Activated CD4-positive, alpha-beta memory T cell treated with anti-CD3 and anti-CD28 coated beads for 36 hours (primary cell): ENCODE data around the gene JARID2. TPM values are rescaled to one million over a fixed set of nuclear protein-coding genes. Genes with fewer than 3 reads are reported as not detected.
A peak's percentile ranks its signal among the peaks of the same experiment; 100 is the strongest.

Experiments
- CTCF ChIA-PET: fragments of 350-600 bp; sonication (Branson Sonifier 250); formaldehyde crosslinking; loops from one replicate; lab custom pipeline; 2021; ENCODE audit warnings: antibody characterized with exemption, inconsistent platforms; lab: Charles Lee
- POLR2A ChIA-PET: fragments of 350-600 bp; sonication (Branson Sonifier 250); formaldehyde crosslinking; loops from one replicate; lab custom pipeline; 2021; ENCODE audit warnings: antibody characterized with exemption; lab: Charles Lee
- DNase-seq: peaks from one replicate; pipeline ENCODE4 v3.0.0-alpha.2; 2020
- H3K27ac Mint-ChIP-seq: one replicate; pipeline ENCODE4 v1.8.0; 2021; ENCODE audit warnings: mixed read lengths
- H3K27me3 Mint-ChIP-seq: one replicate; pipeline ENCODE4 v1.8.0; 2021; ENCODE audit warnings: mixed read lengths
- H3K36me3 Mint-ChIP-seq: one replicate; pipeline ENCODE4 v1.8.0; 2021; ENCODE audit warnings: mixed read lengths
- H3K4me1 Mint-ChIP-seq: one replicate; pipeline ENCODE4 v1.8.0; 2021; ENCODE audit warnings: low read depth, mixed read lengths
- H3K4me3 Mint-ChIP-seq: one replicate; pipeline ENCODE4 v1.8.0; 2021; ENCODE audit warnings: mild to moderate bottlenecking, mixed read lengths
- H3K9me3 Mint-ChIP-seq: one replicate; pipeline ENCODE4 v1.8.0; 2021; ENCODE audit warnings: mixed read lengths
- intact Hi-C: fragments of 100-400 bp; cut with micrococcal nuclease; formaldehyde crosslinking; loops from one replicate; pipeline ENCODE4 v1.15.1; 2023
- total RNA-seq, 2 experiments: library from RNA; stranded (reverse); gene quantifications; one replicate each; pipeline ENCODE4 v1.2.3, GENCODE V29; 2021

The JARID2 gene
- total RNA-seq, 2 experiments from 2014 or later, result 41.4 to 44.0 TPM

DNA sequence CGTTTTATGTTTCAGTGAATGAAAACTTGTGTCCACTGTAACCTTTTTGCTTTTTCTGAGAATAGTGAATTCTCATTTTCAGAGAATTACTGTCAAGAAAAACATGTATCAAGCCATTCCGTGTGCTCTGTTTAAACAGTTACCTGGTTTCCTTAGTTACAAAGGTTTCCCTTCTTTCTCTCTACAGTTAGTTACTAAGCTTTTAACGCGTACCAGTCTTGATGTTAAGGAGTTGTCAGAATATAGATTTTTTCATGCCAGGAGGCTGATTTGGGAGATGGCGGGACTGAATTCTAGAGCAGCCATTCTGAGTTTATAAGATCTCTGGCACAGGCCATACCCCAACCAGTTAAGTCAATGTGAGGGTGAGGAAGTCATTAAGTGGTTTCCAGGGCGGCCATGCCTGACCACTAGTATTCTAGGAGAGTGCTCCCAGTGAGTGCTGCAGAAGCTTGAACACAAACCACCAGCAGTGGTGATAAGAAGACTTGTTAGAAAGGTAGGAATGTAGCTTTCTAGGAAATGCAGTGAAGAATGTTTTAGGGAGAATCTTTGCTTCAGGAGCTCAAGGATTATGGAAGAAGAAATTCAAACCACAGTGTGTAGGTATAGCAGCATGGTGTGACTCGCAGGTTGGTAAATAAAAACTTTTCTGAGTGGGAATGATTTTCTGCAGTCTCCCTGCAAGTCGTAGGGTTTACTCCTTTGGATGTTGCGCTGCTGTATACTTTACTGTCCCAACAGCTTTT, 112.9 kb downstream of the JARID2 start:
- Mint-ChIP-seq H3K27me3 (no peaks in the 10 kb centered on the region), H3K36me3 (peaks cover 16% of the 10 kb centered on the region), H3K9me3 (no peaks in the 10 kb centered on the region), H3K4me3 (no peak overlapping the region), H3K27ac (no peak overlapping the region), H3K4me1 (peaks cover 43% of the 10 kb centered on the region)
- CTCF ChIA-PET, result interaction anchor here (1.2 kb wide), 1 partner anchor 9 kb away, joined by 3 read pairs; no protein-coding TSS in a partner anchor
- POLR2A ChIA-PET, result no interaction called here
- intact Hi-C loops, result no loop called here
- DNase-seq, result no peak

GRCh38 chr6:15359335-15359862, 113.5 kb downstream of the JARID2 start:
- no peaks in the 10 kb centered on the region for H3K9me3 Mint-ChIP-seq
- no peak overlapping the region for H3K4me3 Mint-ChIP-seq

GRCh38 chr6:15360300-15360699, 114.4 kb downstream of the JARID2 start:
- H3K27me3 Mint-ChIP-seq, result no peaks in the 10 kb centered on the region
- peaks cover 13% of the 10 kb centered on the region for H3K36me3 Mint-ChIP-seq
- CTCF ChIA-PET, result no interaction called here
- POLR2A ChIA-PET, result no interaction called here
- H3K4me1 Mint-ChIP-seq, result peaks cover 40% of the 10 kb centered on the region
- no peak overlapping the region for H3K4me3 Mint-ChIP-seq
- DNase-seq, result no peak
- no peaks in the 10 kb centered on the region for H3K9me3 Mint-ChIP-seq
- intact Hi-C loops, result loop anchor here (5.0 kb wide), 1 partner anchor 37 kb away; no protein-coding TSS in a partner anchor
- no peak overlapping the region for H3K27ac Mint-ChIP-seq

More at GRCh38 chr6:15359335-15359862, 113.5 kb downstream of the JARID2 start:
- intact Hi-C loops, result no loop called here
- Mint-ChIP-seq H3K27me3 (no peaks in the 10 kb centered on the region), H3K4me1 (peaks cover 37% of the 10 kb centered on the region), H3K36me3 (peaks cover 13% of the 10 kb centered on the region), H3K27ac (no peak overlapping the region)
- ChIA-PET CTCF (no interaction called here), POLR2A (no interaction called here)
- DNase-seq, result no peak

- Mint-ChIP-seq H3K4me1 (peaks cover 40% of the 10 kb centered on the region), H3K27me3 (no peaks in the 10 kb centered on the region), H3K27ac (no peak overlapping the region), H3K36me3 (peaks cover 13% of the 10 kb centered on the region), H3K9me3 (no peaks in the 10 kb centered on the region), H3K4me3 (no peak overlapping the region)
- DNase-seq, result no peak
- ChIA-PET CTCF (no interaction called here), POLR2A (interaction anchor here (0.6 kb wide), 1 partner anchor 807 kb away, joined by 3 read pairs; no protein-coding TSS in a partner anchor)
- intact Hi-C loops, result loop anchor here (5.0 kb wide), 1 partner anchor 36 kb away; no protein-coding TSS in a partner anchor
Observed at GRCh38 chr6:15361197-15361596, 115.3 kb downstream of the JARID2 start.

GRCh38 chr6:15362274-15363160, 116.6 kb downstream of the JARID2 start:
- ChIA-PET POLR2A (no interaction called here), CTCF (no interaction called here)
- H3K36me3 Mint-ChIP-seq, result peaks cover 15% of the 10 kb centered on the region
- no peak overlapping the region for H3K4me3 Mint-ChIP-seq
- no peak overlapping the region for H3K27ac Mint-ChIP-seq
- no peak for DNase-seq
- intact Hi-C loops, result loop anchor here (5.0 kb wide), 1 partner anchor 35 kb away; no protein-coding TSS in a partner anchor
- no peaks in the 10 kb centered on the region for H3K9me3 Mint-ChIP-seq
- peaks cover 43% of the 10 kb centered on the region for H3K4me1 Mint-ChIP-seq
- no peaks in the 10 kb centered on the region for H3K27me3 Mint-ChIP-seq

DNA sequence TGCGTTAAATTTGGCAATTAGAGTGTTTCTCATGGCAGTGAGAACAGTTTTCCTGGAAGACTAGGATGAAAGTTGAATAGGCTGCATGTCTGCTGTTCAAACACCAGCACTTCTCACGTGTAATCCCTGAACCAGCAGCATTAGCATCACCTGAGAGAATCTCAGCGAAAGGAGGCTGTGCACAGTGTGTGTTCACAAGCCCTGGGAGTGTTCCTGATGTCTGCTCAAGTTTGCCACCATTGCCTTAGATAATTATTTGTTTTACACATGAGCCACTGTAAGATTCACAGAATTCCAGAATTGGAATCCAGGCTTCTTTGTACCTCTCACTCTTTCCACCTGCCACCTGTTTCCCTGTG, 117.3 kb downstream of the JARID2 start:
- Mint-ChIP-seq H3K4me1 (peaks cover 45% of the 10 kb centered on the region), H3K4me3 (no peak overlapping the region), H3K9me3 (no peaks in the 10 kb centered on the region), H3K27me3 (no peaks in the 10 kb centered on the region), H3K36me3 (peaks cover 16% of the 10 kb centered on the region), H3K27ac (no peak overlapping the region)
- ChIA-PET POLR2A (no interaction called here), CTCF (no interaction called here)
- no peak for DNase-seq
- intact Hi-C loops, result loop anchor here (5.0 kb wide), 1 partner anchor 34 kb away; no protein-coding TSS in a partner anchor

- H3K9me3 Mint-ChIP-seq, result no peaks in the 10 kb centered on the region
- ChIA-PET POLR2A (no interaction called here), CTCF (no interaction called here)
- DNase-seq, result peak; percentile 16
- H3K4me1 Mint-ChIP-seq, result peaks cover 45% of the 10 kb centered on the region
- no peak overlapping the region for H3K27ac Mint-ChIP-seq
- no peak overlapping the region for H3K4me3 Mint-ChIP-seq
- no peaks in the 10 kb centered on the region for H3K27me3 Mint-ChIP-seq
- peaks cover 20% of the 10 kb centered on the region for H3K36me3 Mint-ChIP-seq
- intact Hi-C loops, result loop anchor here (5.0 kb wide), 1 partner anchor 34 kb away; no protein-coding TSS in a partner anchor
Observed at GRCh38 chr6:15363523-15364400, 117.9 kb downstream of the JARID2 start.

DNA sequence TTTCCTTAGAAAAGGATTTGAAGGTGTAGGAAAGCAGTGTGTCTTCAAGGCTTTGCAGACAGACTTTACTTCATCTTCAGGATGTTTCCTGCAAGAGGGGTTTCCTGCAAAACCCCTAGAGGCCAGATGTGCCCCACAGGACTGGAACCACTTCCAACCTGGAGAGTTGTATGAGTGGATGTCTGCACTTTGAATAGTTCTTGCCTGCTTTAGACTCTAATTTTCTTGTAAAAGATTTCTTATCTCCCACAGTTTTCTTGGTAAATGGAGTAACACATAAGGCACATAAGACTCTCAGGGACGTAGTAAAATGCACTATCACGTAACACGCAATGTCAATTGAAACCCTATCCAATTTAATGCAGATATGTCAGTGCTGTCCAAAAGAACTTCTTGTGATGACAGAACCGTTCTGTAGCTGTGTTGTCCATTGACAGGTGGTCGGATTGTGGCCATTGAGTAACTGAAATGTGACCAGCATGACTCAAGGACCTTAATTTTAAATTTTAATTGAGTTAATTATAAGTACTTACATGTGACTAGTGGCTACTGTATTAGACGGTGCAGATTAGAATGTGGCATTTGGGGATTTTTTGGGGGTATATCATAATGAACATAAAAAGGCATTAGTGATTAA, 118.7 kb downstream of the JARID2 start:
- H3K27ac Mint-ChIP-seq, result no peak overlapping the region
- no peak overlapping the region for H3K4me3 Mint-ChIP-seq
- peaks cover 21% of the 10 kb centered on the region for H3K36me3 Mint-ChIP-seq
- ChIA-PET CTCF (no interaction called here), POLR2A (no interaction called here)
- intact Hi-C loops, result loop anchor here (5.0 kb wide), 1 partner anchor 33 kb away; no protein-coding TSS in a partner anchor
- H3K27me3 Mint-ChIP-seq, result no peaks in the 10 kb centered on the region
- H3K9me3 Mint-ChIP-seq, result no peaks in the 10 kb centered on the region
- DNase-seq, result no peak
- H3K4me1 Mint-ChIP-seq, result peaks cover 43% of the 10 kb centered on the region

DNA sequence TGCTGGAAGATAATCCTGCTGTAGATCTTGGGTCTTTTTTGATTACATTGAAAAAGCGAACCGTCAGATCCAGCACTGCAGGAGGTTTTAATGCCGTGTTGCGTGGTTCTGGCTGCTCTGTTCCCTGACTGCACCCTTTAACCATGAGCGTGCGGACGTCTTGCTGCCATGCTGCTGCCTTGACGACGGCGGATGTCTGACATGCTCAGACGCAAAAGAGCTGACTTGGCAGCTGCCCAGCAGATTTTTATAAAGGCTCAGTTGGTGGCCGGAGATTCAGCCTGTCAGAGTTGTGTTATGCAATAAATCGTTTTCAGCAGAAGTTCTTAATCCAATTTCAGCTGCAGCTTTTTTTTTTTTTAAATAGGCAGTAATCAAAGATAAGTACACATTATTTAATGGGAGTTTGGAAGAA, 119.4 kb downstream of the JARID2 start:
- Mint-ChIP-seq H3K4me3 (no peak overlapping the region), H3K4me1 (peaks cover 47% of the 10 kb centered on the region), H3K27ac (no peak overlapping the region), H3K27me3 (no peaks in the 10 kb centered on the region), H3K9me3 (no peaks in the 10 kb centered on the region), H3K36me3 (peaks cover 20% of the 10 kb centered on the region)
- POLR2A ChIA-PET, result no interaction called here
- intact Hi-C loops, result no loop called here
- CTCF ChIA-PET, result interaction anchor here (0.6 kb wide), 1 partner anchor 17 kb away, joined by 3 read pairs; no protein-coding TSS in a partner anchor
- peak; percentile 53 for DNase-seq

DNA sequence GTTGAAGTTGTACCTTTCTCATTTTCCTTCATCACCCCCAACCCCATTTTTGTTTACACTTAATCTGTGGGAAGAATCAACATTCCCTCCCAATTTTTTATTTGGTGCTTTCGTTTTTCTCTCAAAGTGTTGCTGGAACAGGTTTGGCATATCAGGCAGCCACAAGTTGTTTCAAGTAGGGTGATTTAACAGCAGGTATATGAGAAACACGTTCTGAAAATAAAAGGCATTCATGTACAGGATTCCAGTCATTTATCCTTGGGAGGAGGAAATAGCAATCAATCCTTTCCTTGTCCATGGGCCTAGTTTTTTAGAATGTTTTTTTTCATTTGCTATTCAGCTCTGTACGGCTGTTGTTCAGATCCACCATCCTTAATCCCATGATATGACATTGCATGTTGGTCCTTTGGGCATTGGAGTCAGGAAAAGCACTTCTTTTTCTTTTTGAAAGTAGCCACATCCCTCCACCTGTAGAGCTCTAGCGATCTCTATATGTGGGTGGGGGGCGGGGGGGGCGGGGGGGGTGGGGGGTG, 120.2 kb downstream of the JARID2 start:
- no peak overlapping the region for H3K4me3 Mint-ChIP-seq
- POLR2A ChIA-PET, result no interaction called here
- no peaks in the 10 kb centered on the region for H3K9me3 Mint-ChIP-seq
- no peak overlapping the region for H3K27ac Mint-ChIP-seq
- CTCF ChIA-PET, result no interaction called here
- no peaks in the 10 kb centered on the region for H3K27me3 Mint-ChIP-seq
- DNase-seq, result no peak
- intact Hi-C loops, result no loop called here
- H3K4me1 Mint-ChIP-seq, result peaks cover 52% of the 10 kb centered on the region
- H3K36me3 Mint-ChIP-seq, result peaks cover 21% of the 10 kb centered on the region

DNA sequence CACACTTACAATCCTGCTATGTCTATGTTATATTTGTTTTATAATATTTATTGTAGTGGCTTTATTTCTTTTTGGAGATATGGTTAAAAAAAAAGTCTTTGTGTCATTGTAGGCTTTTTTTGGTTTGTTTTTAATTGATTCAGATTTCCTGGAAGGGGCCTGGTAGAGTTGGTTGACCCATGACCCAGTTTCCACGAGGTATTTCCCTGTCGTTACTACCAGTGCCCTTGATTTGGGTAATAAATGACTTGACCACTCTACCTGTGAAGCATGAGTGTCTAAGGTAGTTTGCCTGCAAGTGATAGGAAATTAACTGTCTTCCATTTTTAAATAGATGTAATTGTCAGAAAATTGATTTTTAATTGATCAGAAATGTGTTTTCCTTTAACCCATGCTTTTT, 121.0 kb downstream of the JARID2 start:
- no peak for DNase-seq
- ChIA-PET POLR2A (no interaction called here), CTCF (no interaction called here)
- no peaks in the 10 kb centered on the region for H3K27me3 Mint-ChIP-seq
- H3K9me3 Mint-ChIP-seq, result no peaks in the 10 kb centered on the region
- peaks cover 61% of the 10 kb centered on the region for H3K4me1 Mint-ChIP-seq
- no peak overlapping the region for H3K4me3 Mint-ChIP-seq
- H3K27ac Mint-ChIP-seq, result no peak overlapping the region
- peaks cover 21% of the 10 kb centered on the region for H3K36me3 Mint-ChIP-seq
- intact Hi-C loops, result no loop called here
